Smooth muscle cell (in vitro differentiated cells): ENCODE results near the gene ST6GALNAC6. TPM values are rescaled to one million over a fixed set of nuclear protein-coding genes. Genes with fewer than 3 reads are reported as not detected.

ENCODE experiments used
- DNase-seq: peaks from one replicate; lab custom pipeline; 2025; ENCODE audit not compliant: unreplicated experiment; lab: John Stamatoyannopoulos, UW
- H2AFZ ChIP-seq: fragments of 200-600 bp; sonication (generic); 2 replicates; pipeline ENCODE4 v1.6.0; 2016; ENCODE audit warnings: antibody characterized with exemption, low read depth, mild to moderate bottlenecking
- H3F3A ChIP-seq: fragments of 200-600 bp; sonication (generic); 2 replicates; pipeline ENCODE4 v1.6.0; 2017; ENCODE audit warnings: antibody characterized with exemption, low read depth
- H3K27ac ChIP-seq: fragments of 200-600 bp; sonication (generic); 2 replicates; pipeline ENCODE4 v1.5.1; 2016; ENCODE audit warnings: low read depth, mild to moderate bottlenecking
- H3K27me3 ChIP-seq: fragments of 200-600 bp; sonication (generic); 2 replicates; pipeline ENCODE4 v1.6.1; 2016; ENCODE audit warnings: low read depth, mild to moderate bottlenecking
- H3K36me3 ChIP-seq: fragments of 200-600 bp; sonication (generic); 2 replicates; pipeline ENCODE4 v1.5.1; 2016; ENCODE audit warnings: low read depth
- H3K4me1 ChIP-seq: fragments of 200-600 bp; sonication (generic); 2 replicates; pipeline ENCODE4 v1.5.1; 2016; ENCODE audit warnings: low read depth
- H3K4me2 ChIP-seq: fragments of 200-600 bp; sonication (generic); 2 replicates; pipeline ENCODE4 v1.6.0; 2016; ENCODE audit warnings: mild to moderate bottlenecking
- H3K4me3 ChIP-seq: fragments of 200-600 bp; sonication (generic); 2 replicates; pipeline ENCODE4 v1.5.1; 2016; ENCODE audit warnings: mild to moderate bottlenecking
- H3K79me2 ChIP-seq: fragments of 200-600 bp; sonication (generic); 2 replicates; pipeline ENCODE4 v1.6.0; 2016; ENCODE audit warnings: low read depth, mild to moderate bottlenecking
- H3K9ac ChIP-seq: fragments of 200-600 bp; sonication (generic); 2 replicates; pipeline ENCODE4 v1.6.0; 2016; ENCODE audit warnings: low read depth
- H3K9me3 ChIP-seq: fragments of 200-600 bp; sonication (generic); replicated peaks from 2 replicates; pipeline ENCODE4 v1.5.1; 2016; ENCODE audit warnings: low read depth
- H4K20me1 ChIP-seq: fragments of 200-600 bp; sonication (generic); 2 replicates; pipeline ENCODE4 v1.6.0; 2016; ENCODE audit warnings: low read depth
- WGBS: methylation state at CpG from one replicate; pipeline ENCODE4 v1.1.7; 2016; ENCODE audit warnings: low lambda C conversion rate; 5-methylcytosine and 5-hydroxymethylcytosine counted together
- polyA plus RNA-seq: library from polyadenylated mRNA; unstranded; fragments of >200 nt; fragmentation: Nextera tagmentation; extraction: Ambion mirVana; gene quantifications from 2 replicates; pipeline ENCODE4 v1.2.1, GENCODE V29; 2016
- total RNA-seq: library from RNA; depleted of rRNA; stranded (reverse); fragments of >200 nt; gene quantifications from 2 replicates; pipeline ENCODE4 v1.2.3, GENCODE V29; 2014
- TF ChIP-seq, protein P1 (sequence below): fragments of 200-600 bp; sonication (generic); IDR thresholded peaks from 2 replicates; pipeline ENCODE4 v1.5.1; 2017; ENCODE audit warnings: borderline replicate concordance, mild to moderate bottlenecking, antibody characterized with exemption; ENCODE audit not compliant: insufficient read depth, poor library complexity, severe bottlenecking

The ST6GALNAC6 gene
- total and polyA plus RNA-seq, 2 experiments from 2014 or later: 36.4 to 65.8 TPM

DNA sequence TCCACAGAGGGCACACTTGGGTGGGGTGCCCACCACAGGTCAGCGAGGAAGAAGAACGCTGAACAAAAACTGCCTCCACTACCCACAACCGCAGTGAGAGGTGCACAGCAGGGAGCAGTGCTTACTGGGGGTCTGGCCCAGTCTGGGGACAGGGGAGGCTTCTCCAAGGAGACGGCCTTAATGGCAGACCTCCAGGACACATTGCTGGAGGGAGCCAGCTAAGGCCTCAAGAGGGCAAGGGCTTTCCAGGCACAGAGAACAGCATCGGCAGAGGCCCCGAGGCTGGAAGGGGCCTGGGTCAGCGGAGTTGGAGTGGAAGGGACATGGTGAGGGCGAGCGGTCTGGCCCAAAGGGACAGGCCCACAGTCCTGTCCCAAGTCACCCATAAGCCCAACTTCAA lies 46.5 kb upstream of the ST6GALNAC6 start:
- H3K4me2 ChIP-seq: no peak overlapping the region
- peaks cover 22% of the 10 kb centered on the region for H4K20me1 ChIP-seq
- TF ChIP-seq, protein P1, sequence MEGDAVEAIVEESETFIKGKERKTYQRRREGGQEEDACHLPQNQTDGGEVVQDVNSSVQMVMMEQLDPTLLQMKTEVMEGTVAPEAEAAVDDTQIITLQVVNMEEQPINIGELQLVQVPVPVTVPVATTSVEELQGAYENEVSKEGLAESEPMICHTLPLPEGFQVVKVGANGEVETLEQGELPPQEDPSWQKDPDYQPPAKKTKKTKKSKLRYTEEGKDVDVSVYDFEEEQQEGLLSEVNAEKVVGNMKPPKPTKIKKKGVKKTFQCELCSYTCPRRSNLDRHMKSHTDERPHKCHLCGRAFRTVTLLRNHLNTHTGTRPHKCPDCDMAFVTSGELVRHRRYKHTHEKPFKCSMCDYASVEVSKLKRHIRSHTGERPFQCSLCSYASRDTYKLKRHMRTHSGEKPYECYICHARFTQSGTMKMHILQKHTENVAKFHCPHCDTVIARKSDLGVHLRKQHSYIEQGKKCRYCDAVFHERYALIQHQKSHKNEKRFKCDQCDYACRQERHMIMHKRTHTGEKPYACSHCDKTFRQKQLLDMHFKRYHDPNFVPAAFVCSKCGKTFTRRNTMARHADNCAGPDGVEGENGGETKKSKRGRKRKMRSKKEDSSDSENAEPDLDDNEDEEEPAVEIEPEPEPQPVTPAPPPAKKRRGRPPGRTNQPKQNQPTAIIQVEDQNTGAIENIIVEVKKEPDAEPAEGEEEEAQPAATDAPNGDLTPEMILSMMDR: no peak
- H3K36me3 ChIP-seq: no peaks in the 10 kb centered on the region
- no peak for DNase-seq
- H3K9ac ChIP-seq: no peak overlapping the region
- H3K4me3 ChIP-seq: no peak overlapping the region
- H2AFZ ChIP-seq: no peak overlapping the region
- H3K9me3 ChIP-seq: no peaks in the 10 kb centered on the region
- H3K27me3 ChIP-seq: no peaks in the 10 kb centered on the region
- H3K79me2 ChIP-seq: peaks cover 5% of the 10 kb centered on the region
- WGBS: 97% methylated on average over 9 of the region's 9 CpGs
- H3F3A ChIP-seq: peaks cover 4% of the 10 kb centered on the region
- no peaks in the 10 kb centered on the region for H3K4me1 ChIP-seq
- no peak overlapping the region for H3K27ac ChIP-seq

DNA sequence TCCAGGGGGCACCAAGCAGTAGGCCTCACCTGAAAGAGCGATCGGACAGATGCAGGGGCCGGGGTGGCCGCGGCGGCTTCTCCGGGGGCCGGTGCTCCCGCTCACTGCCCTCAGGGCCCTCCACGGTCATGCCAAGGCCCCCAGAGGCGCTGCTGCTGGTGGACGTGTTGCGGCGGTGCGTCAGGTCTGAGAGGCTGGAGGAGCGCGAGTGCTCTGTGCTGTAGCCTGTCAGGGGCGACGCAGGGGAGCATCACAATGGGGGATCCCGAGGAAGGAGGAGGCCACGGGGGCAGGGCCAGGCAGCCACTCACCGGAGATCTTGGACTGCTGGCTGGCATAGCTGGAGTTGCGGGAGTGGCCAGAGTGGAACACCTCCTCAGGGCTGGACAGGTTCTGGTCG lies 45.9 kb upstream of the ST6GALNAC6 start:
- Histone ChIP-seq H4K20me1 (peaks cover 19% of the 10 kb centered on the region), H3K4me1 (no peaks in the 10 kb centered on the region), H3K9ac (no peak overlapping the region), H3K79me2 (peaks cover 5% of the 10 kb centered on the region), H2AFZ (no peak overlapping the region), H3K27me3 (no peaks in the 10 kb centered on the region), H3K9me3 (no peaks in the 10 kb centered on the region), H3K4me3 (no peak overlapping the region), H3F3A (peaks cover 4% of the 10 kb centered on the region), H3K36me3 (no peaks in the 10 kb centered on the region), H3K4me2 (no peak overlapping the region), H3K27ac (no peak overlapping the region)
- no peak for DNase-seq
- TF ChIP-seq, protein P1: no peak
- WGBS: 100% methylated on average over 16 of the region's 24 CpGs

GRCh38 chr9:127944586-127945218 lies 45.3 kb upstream of the ST6GALNAC6 start:
- no peaks in the 10 kb centered on the region for H3K27me3 ChIP-seq
- no peaks in the 10 kb centered on the region for H3K4me1 ChIP-seq
- H3K27ac ChIP-seq: no peak overlapping the region
- TF ChIP-seq, protein P1: no peak
- no peak overlapping the region for H3K9ac ChIP-seq
- H2AFZ ChIP-seq: no peak overlapping the region
- H3K79me2 ChIP-seq: peaks cover 2% of the 10 kb centered on the region
- WGBS: 97% methylated on average over 33 of the region's 38 CpGs
- peaks cover 13% of the 10 kb centered on the region for H4K20me1 ChIP-seq
- no peaks in the 10 kb centered on the region for H3K36me3 ChIP-seq
- no peak overlapping the region for H3K4me2 ChIP-seq
- no peak overlapping the region for H3K4me3 ChIP-seq
- H3F3A ChIP-seq: peaks cover 4% of the 10 kb centered on the region
- no peak for DNase-seq
- no peaks in the 10 kb centered on the region for H3K9me3 ChIP-seq

- Histone ChIP-seq H3K27me3 (no peaks in the 10 kb centered on the region), H3K79me2 (no peaks in the 10 kb centered on the region), H3K4me3 (no peak overlapping the region), H4K20me1 (peaks cover 8% of the 10 kb centered on the region), H3K4me2 (no peak overlapping the region), H3K36me3 (no peaks in the 10 kb centered on the region), H3F3A (peaks cover 4% of the 10 kb centered on the region), H3K27ac (no peak overlapping the region), H3K9me3 (no peaks in the 10 kb centered on the region), H2AFZ (no peak overlapping the region), H3K4me1 (no peaks in the 10 kb centered on the region), H3K9ac (no peak overlapping the region)
- DNase-seq: peak; percentile 40
- 36% methylated on average over 13 of the region's 13 CpGs for WGBS
- TF ChIP-seq, protein P1: peak; percentile 92
Measured at GRCh38 chr9:127943731-127944144, 44.3 kb upstream of the ST6GALNAC6 start.
